ENCODE measurements around the gene STAG3.
"Not testable (repeated sequence)": the region's sequence is repeated elsewhere in the genome, so short reads cannot be mapped to it uniquely, and the experiment has no call there.

Gene STAG3

DNA sequence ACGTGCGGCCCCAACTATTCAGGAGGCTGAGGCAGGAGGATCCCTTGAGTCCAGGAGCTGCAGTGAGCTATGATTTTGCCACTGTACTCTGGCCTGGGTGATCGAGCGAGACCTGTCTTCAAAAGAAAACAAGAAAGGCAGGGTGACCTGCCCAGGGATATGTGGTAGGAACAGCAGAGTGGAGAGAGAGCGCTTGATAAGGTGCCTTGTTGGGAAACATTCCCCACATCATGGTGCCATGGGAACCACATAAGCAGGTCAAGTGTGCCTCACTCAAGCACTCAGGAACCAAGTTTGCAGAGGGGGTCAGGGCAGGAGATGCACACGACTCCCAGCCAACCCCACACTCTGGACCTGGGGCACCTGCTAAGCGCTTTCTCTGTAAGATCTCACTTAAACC lies 79.3 kb downstream of the STAG3 start:
- no peak for DNase-seq (ENCODE audit: low read depth)

DNA sequence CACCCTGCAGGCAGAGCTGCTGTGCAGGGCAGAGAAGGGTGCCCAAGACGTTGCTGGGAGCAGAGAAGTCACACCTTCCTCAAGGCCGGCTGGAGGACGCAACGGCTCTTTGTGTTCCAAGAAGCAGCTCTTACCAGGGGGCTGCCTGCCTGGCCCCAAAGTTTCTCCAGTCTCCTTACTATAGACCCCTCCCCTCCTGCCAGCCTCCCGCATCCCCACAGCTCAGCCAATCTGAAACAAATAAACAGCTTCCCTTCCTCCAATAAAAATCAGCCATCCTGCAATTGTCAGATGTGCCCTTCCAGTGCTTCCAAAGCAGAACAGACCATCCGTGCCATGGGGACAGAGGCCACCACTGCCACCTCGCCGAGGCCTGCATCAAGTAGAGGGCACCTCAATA lies 82.3 kb downstream of the STAG3 start:
- not testable (repeated sequence) for DNase-seq (ENCODE audit: low read depth)

DNA sequence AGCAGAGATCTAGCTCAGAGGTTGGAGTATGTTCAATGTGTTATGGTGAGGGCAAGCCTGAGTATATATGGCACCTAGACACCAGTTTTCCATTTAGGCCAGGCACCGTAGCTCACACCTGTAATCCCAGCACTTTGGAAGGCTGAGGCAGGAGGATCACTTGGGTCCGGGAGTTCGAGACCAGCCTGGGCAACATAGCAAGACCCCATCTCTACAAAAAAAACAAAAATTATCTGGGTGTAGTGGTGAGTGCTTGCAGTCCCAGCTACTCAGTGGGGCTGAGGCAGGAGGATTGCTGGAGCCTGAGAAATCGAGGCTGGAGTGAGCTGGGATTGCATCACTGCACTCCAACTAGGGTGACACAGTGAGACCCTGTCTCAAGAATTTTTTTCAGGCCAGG lies 85.2 kb downstream of the STAG3 start:
- DNase-seq (ENCODE audit: low read depth): not testable (repeated sequence)
